Psoas muscle (tissue), 8 donors: ENCODE measurements around the gene TAF8. TPM values are rescaled to one million over a fixed set of nuclear protein-coding genes. Genes with fewer than 3 reads are reported as not detected.

Source experiments
- ATAC-seq, 4 donors: fragments of 200-7000 bp; cut with Tn5 transposase; one replicate each; pipeline ENCODE4 v1.9.1; 2020; ENCODE audit warnings: moderate library complexity in 3 of 4, mild to moderate bottlenecking in 2 of 4
- DNase-seq, 2 donors: peaks; one replicate each; pipeline ENCODE4 v3.0.0-alpha.2; 2020
- H3K27ac ChIP-seq: fragments of 200-600 bp; one replicate; pipeline ENCODE4 v1.8.0; 2022
- H3K27me3 ChIP-seq, 3 donors: fragments of 200-600 bp in 1 of 3; one replicate each; pipeline versions ENCODE4 v1.6.1 to v1.8.0; 2013 to 2022; ENCODE audit warnings: low read length in 2 of 3, mild to moderate bottlenecking in 2 of 3, moderate library complexity in 1 of 3; ENCODE audit not compliant: insufficient read depth in 3 of 3
- H3K36me3 ChIP-seq, 2 donors: fragments of 200-600 bp in 1 of 2; one replicate each; pipeline versions ENCODE4 v1.6.1 to v1.8.0; 2013 to 2022; ENCODE audit warnings: low read depth in 1 of 2, mild to moderate bottlenecking in 1 of 2, moderate library complexity in 1 of 2; ENCODE audit not compliant: insufficient read depth in 1 of 2
- H3K4me1 ChIP-seq: fragments of 200-600 bp; one replicate; pipeline ENCODE4 v1.8.0; 2022
- H3K4me3 ChIP-seq: fragments of 200-600 bp; one replicate; pipeline ENCODE4 v1.8.0; 2022; ENCODE audit warnings: mild to moderate bottlenecking
- H3K9me3 ChIP-seq: fragments of 200-600 bp; one replicate; pipeline ENCODE4 v1.8.0; 2022
- CTCF ChIP-seq: fragments of 200-600 bp; IDR thresholded peaks from one replicate; pipeline ENCODE4 v1.8.0; 2022; ENCODE audit warnings: antibody characterized with exemption
- WGBS, 3 donors: extraction: QIAGEN DNeasy Blood & Tissue Kit; methylation state at CpG; one replicate each; pipeline versions ENCODE4 v1.1.6 to v1.1.7; 2013; 5-methylcytosine and 5-hydroxymethylcytosine counted together
- intact Hi-C, 2 donors: fragments of 100-400 bp; cut with DNase I; formaldehyde crosslinking; loops; one replicate each; pipeline versions ENCODE4 v1.11.0 to v1.14.2; 2022
- polyA plus RNA-seq, 3 donors: library from polyadenylated mRNA; stranded (reverse); fragments of 200-250 nt; gene quantifications; one replicate each; pipeline ENCODE4 v1.2.3, GENCODE V29; 2013
- total RNA-seq, 4 donors: library from RNA; stranded (reverse); fragmentation: NEBNext Ultra II Directional in 2 of 4; extraction: Animal tissue kit (Norgen Biotek cat#: 25700) in 2 of 4; gene quantifications; one replicate each; pipeline versions ENCODE4 v1.2.1 to v1.2.4, GENCODE V29; 2021 to 2023
- donor health status: healthy with polysubstance abuse.
- donor health status: DM: no; HTN: no; CAD: no; lungs with moderate emphysema.
- donor health status: Bipolar disorder and iron deficiency.
- donor health status: healthy.
- donor health status: DM: yes; HTN: yes; CAD: no.
- donor health status: DM: no; HTN: no; CAD: no.
- donor health status: DM: no; HTN: no; CAD: no.
- donor health status: DM: yes; HTN: yes; CAD: no.

Gene TAF8
- total and polyA plus RNA-seq, 7 donors: 11.2 to 23.9 (median 17.9) TPM

GRCh38 chr6:42106112-42107023, 56.0 kb downstream of the TAF8 start:
- DNase-seq (peak in 1 of 2 donors; percentile 44), ATAC-seq (no peak)
- Histone ChIP-seq H3K4me3 (no peak overlapping the region), H3K27me3 (peaks cover 0 to 16% (median 16%) of the 10 kb centered on the region in 3 donors), H3K9me3 (no peaks in the 10 kb centered on the region), H3K4me1 (no peaks in the 10 kb centered on the region), H3K36me3 (no peaks in the 10 kb centered on the region), H3K27ac (no peak overlapping the region)
- intact Hi-C loops: no loop called here
- WGBS, 3 donors: 75 to 78% (median 78%) methylated on average over 19 of the region's 19 CpGs
- TF ChIP-seq CTCF: no peak

DNA sequence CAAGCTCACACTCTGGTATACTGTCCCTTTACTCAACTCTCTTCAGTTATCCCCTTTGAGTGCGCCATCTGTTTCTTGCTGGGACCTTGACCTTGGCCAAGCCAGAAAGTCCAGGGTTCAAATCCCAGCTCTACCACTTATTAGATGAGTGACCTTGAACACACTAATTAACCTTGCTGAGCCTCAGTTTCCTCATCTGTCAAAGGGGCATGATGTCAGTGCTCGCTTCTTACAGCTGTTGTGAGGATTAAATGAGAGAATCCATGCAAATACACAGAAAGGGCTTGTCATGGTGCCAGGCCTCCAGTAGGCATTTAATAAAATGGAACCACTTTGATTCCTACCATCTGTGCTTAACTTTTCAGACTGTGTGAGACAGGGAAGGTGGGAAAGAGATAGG, 57.7 kb downstream of the TAF8 start:
- intact Hi-C loops: no loop called here
- no peak overlapping the region for H3K4me3 ChIP-seq
- no peaks in the 10 kb centered on the region for H3K4me1 ChIP-seq
- H3K27ac ChIP-seq: no peak overlapping the region
- no peak for TF ChIP-seq CTCF
- H3K9me3 ChIP-seq: no peaks in the 10 kb centered on the region
- WGBS, 3 donors: 82 to 90% (median 89%) methylated on average over 2 of the region's 2 CpGs
- DNase-seq: no peak
- no peaks in the 10 kb centered on the region for H3K36me3 ChIP-seq
- peaks cover 0 to 16% (median 16%) of the 10 kb centered on the region in 3 donors for H3K27me3 ChIP-seq
- no peak for ATAC-seq

- no peaks in the 10 kb centered on the region for H3K27me3 ChIP-seq
- H3K4me3 ChIP-seq: no peak overlapping the region
- H3K4me1 ChIP-seq: no peaks in the 10 kb centered on the region
- H3K27ac ChIP-seq: no peak overlapping the region
- no peak for ATAC-seq
- no peaks in the 10 kb centered on the region for H3K9me3 ChIP-seq
- no peak for TF ChIP-seq CTCF
- H3K36me3 ChIP-seq: no peaks in the 10 kb centered on the region
- intact Hi-C loops: no loop called here
- DNase-seq: no peak
- WGBS, 3 donors: 77 to 82% (median 79%) methylated on average over 3 of the region's 3 CpGs
Measured at GRCh38 chr6:42110683-42111082, 60.4 kb downstream of the TAF8 start.

DNA sequence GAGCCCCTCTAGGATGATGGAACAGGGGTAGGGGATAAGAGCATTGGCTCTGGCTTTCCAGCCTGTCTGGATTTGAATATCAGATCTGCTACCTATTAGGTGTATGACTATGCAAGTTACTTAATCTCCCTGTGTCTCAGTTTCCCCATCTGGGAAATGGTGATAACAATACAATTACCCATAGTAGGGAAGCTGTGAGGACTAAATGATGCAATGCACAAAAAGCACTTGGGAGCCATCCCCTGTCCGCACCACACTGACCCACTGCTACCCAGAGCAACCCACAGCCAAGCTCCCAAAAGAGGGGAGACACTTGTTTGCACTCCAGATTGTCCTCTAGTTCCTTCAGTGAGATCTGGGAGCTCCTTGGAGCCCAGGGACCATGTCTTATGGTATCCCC, 62.0 kb downstream of the TAF8 start:
- Histone ChIP-seq H3K36me3 (no peaks in the 10 kb centered on the region), H3K27me3 (no peaks in the 10 kb centered on the region), H3K4me1 (no peaks in the 10 kb centered on the region), H3K9me3 (no peaks in the 10 kb centered on the region), H3K27ac (no peak overlapping the region), H3K4me3 (no peak overlapping the region)
- WGBS, 3 donors: 94 to 100% (median 96%) methylated on average over 1 of the region's 1 CpG
- DNase-seq (no peak), ATAC-seq (no peak)
- TF ChIP-seq CTCF: no peak
- intact Hi-C loops: no loop called here
